HFF-Myc (cell line): ENCODE data around the gene FAM78A.

ENCODE experiments used
- DNase-seq: peaks from one replicate; pipeline ENCODE4 v3.0.0-alpha.2; 2011; ENCODE audit warnings: low read depth; ENCODE audit errors: extremely low read depth
- H3K4me3 ChIP-seq: replicated peaks from 2 replicates; pipeline ENCODE4 v1.5.1; 2011; ENCODE audit warnings: low read depth, mild to moderate bottlenecking, control low read depth, low read length
- TF ChIP-seq, protein P1 (sequence below): IDR thresholded peaks from 2 replicates; pipeline ENCODE4 v1.5.1; 2012; ENCODE audit warnings: mild to moderate bottlenecking, low read depth, low read length, control low read depth; ENCODE audit errors: missing control alignments

The FAM78A gene

DNA sequence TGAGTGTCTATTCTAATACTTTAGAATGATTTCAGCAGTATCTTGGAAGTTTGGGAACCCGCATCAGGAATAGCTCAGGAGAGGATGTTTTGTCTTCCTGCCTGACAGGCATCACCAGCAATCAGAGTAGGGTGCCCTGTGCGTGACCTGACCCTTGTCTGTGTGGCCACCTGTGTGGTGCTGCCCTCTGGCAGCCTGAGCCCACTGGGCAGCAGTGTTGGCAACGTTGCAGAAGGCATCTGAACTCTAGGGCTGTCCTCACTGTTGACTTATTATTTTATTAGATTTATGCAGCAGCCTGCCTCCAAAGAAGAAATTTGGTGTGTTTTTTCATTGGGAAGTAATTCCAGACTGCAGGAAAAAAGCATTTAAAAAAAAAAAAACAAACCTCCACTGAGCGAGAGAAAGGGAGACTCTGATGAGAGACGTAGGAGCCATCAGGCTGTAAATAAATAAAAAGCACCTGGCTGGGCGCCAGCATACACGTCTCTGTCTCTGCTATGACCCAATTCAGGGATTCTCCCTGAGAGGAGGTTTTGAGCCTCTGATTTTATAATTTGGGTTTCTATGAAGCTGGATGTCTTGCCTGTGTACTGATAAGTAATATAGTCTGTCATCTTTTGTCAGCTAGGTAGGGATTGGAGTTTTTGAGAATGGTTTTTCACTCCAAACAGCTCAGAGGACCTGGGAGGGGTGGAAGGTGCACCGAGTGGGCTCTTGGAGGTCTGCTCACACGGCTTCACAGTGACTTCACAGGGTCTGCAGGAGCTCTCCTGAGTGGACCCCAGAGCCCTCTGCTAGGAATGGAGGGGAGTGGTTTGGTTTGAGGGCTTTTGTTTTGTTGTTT lies 49.0 kb downstream of the FAM78A start:
- DNase-seq = no peak
- no peak overlapping the region for H3K4me3 ChIP-seq
- TF ChIP-seq, protein P1, sequence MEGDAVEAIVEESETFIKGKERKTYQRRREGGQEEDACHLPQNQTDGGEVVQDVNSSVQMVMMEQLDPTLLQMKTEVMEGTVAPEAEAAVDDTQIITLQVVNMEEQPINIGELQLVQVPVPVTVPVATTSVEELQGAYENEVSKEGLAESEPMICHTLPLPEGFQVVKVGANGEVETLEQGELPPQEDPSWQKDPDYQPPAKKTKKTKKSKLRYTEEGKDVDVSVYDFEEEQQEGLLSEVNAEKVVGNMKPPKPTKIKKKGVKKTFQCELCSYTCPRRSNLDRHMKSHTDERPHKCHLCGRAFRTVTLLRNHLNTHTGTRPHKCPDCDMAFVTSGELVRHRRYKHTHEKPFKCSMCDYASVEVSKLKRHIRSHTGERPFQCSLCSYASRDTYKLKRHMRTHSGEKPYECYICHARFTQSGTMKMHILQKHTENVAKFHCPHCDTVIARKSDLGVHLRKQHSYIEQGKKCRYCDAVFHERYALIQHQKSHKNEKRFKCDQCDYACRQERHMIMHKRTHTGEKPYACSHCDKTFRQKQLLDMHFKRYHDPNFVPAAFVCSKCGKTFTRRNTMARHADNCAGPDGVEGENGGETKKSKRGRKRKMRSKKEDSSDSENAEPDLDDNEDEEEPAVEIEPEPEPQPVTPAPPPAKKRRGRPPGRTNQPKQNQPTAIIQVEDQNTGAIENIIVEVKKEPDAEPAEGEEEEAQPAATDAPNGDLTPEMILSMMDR = no peak

GRCh38 chr9:131226226-131226625 lies 50.1 kb downstream of the FAM78A start:
- H3K4me3 ChIP-seq = no peak overlapping the region
- TF ChIP-seq, protein P1 = no peak
- DNase-seq = no peak

- no peak overlapping the region for H3K4me3 ChIP-seq
- TF ChIP-seq, protein P1 = no peak
- DNase-seq = no peak
Measured at GRCh38 chr9:131222460-131222859, 53.9 kb downstream of the FAM78A start.

GRCh38 chr9:131220485-131220884 lies 55.8 kb downstream of the FAM78A start:
- H3K4me3 ChIP-seq = no peak overlapping the region
- TF ChIP-seq, protein P1 = no peak
- no peak for DNase-seq

- DNase-seq = no peak
- no peak overlapping the region for H3K4me3 ChIP-seq
- TF ChIP-seq, protein P1 = no peak
Measured at GRCh38 chr9:131218370-131218769, 57.9 kb downstream of the FAM78A start.

- H3K4me3 ChIP-seq = no peak overlapping the region
- TF ChIP-seq, protein P1 = no peak
- no peak for DNase-seq
Measured at GRCh38 chr9:131217331-131218031, 58.8 kb downstream of the FAM78A start.
